ENCODE results near the gene NCK2. TPM values are rescaled to one million over a fixed set of nuclear protein-coding genes. Genes with fewer than 3 reads are reported as not detected.
A peak's percentile ranks its signal among the peaks of the same experiment; 100 is the strongest.

The NCK2 gene
- total and polyA plus RNA-seq, 10 of the 15 experiments (the other 5 are each of a cell fraction or from before 2014, with no cell fraction given): 1.2 to 30.9 (median 14.1) TPM

DNA sequence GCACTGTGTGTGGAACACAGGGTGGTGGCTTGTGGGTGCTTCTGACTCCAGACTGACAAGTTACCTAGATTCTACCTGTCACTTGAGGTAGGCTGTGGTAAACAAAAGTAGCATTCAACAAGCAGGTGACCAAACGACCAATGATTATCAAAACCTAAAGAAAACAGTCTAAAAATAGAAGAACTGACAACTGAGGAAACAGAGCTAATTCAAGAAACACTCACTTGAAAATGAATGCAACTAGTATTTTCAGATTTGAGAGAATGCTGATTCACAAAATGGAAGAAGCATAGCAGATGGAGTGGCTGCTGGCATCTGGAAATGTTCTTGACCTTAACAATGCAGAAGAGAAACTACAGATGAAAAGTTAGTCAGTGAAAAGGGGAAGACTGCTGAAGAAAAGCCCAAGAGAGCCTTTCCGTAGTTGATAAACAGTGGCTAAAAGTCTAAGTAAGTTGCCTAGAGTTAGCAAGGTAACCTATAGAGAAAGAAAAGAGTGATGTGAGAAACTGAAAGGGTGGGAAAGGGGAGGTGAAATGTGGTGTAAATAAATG lies 170.4 kb downstream of the NCK2 start:
- CTCF ChIA-PET: interaction anchor here (1.1 to 1.7 kb wide), 2 partner anchors 165 to 170 kb away, joined by 3 to 4 read pairs; no protein-coding TSS in a partner anchor
- FAIRE-seq (peak; percentile 61), DNase-seq (ENCODE audit: low read depth, low spot score) (peak; percentile 41), ATAC-seq (peak; percentile 61)
- SMC1A ChIA-PET (ENCODE audit: uncharacterized antibody, unreplicated experiment): interaction anchor here (1.7 kb wide), 1 partner anchor 8 kb away, joined by 3 read pairs; no protein-coding TSS in a partner anchor
- H3K79me2 ChIP-seq (ENCODE audit: control insufficient read depth, insufficient read depth, low read length): no peaks in the 10 kb centered on the region
- POLR2A ChIA-PET: no interaction called here
- H3K4me3 ChIP-seq: no peak overlapping the region
- TF ChIP-seq EZH2 (IDR thresholded peaks at IDR 0.05; ENCODE audit: borderline replicate concordance, control insufficient read depth, low read depth, low read length): no peak
- TF ChIP-seq NFIC (IDR thresholded peaks at IDR 0.05; ENCODE audit: low read depth, low read length): peak; percentile 27; the same call in 1 of the 2 replicates
- peak; percentile 7; the same call in 1 of the 2 replicates for TF ChIP-seq RUNX3 (IDR thresholded peaks at IDR 0.05; ENCODE audit: low read length)
- peak; percentile 68 for TF ChIP-seq SPI1 (IDR thresholded peaks at IDR 0.05; ENCODE audit: borderline replicate concordance, insufficient read depth, low read depth, low read length)
- TF ChIP-seq YY1 (IDR thresholded peaks at IDR 0.05; ENCODE audit: low read depth, low read length): peak; percentile 53; the same call in 1 of the 2 replicates
- no TSS peak for BruUV-seq (replicated peaks)
- H3K9me3 ChIP-seq (replicated peaks; ENCODE audit: control insufficient read depth, insufficient read depth, low read length): no peaks in the 10 kb centered on the region; the same call in 2 of the 3 replicates
- intact Hi-C loops (cut with micrococcal nuclease; ENCODE audit: unreplicated experiment) (no loop called here), in situ Hi-C loops (cut with MboI) (no loop called here)
- H3K27ac ChIP-seq (ENCODE audit: control insufficient read depth, insufficient read depth): peak overlapping the region; percentile 33
- RAD21 ChIA-PET (ENCODE audit: unreplicated experiment): no interaction called here
- no peak overlapping the region; the same call in 1 of the 2 replicates for H3K9ac ChIP-seq (ENCODE audit: control insufficient read depth, insufficient read depth, low read length)
- peak overlapping the region; percentile 41; the same call in 1 of the 2 replicates for H3K4me2 ChIP-seq (ENCODE audit: control insufficient read depth, insufficient read depth)
- H4K20me1 ChIP-seq (ENCODE audit: control insufficient read depth, insufficient read depth): no peaks in the 10 kb centered on the region
- H3K36me3 ChIP-seq (ENCODE audit: control insufficient read depth in 2 of 2, insufficient read depth in 2 of 2, low read length in 1 of 2): no peaks in the 10 kb centered on the region
- no peaks in the 10 kb centered on the region for H3K27me3 ChIP-seq (replicated peaks in 1 of 2; ENCODE audit: control insufficient read depth in 2 of 2, insufficient read depth in 2 of 2, low read length in 1 of 2)
- peak overlapping the region; percentile 46 for H2AFZ ChIP-seq (ENCODE audit: control insufficient read depth, low read depth, low read length)
- WGBS (ENCODE audit: insufficient coverage, insufficient replicate concordance, low lambda C conversion rate, missing lambda C conversion rate): 3% methylated on average over 2 of the region's 2 CpGs
- peaks cover 15% of the 10 kb centered on the region for H3K4me1 ChIP-seq (ENCODE audit: control insufficient read depth, insufficient read depth, low read length)

DNA sequence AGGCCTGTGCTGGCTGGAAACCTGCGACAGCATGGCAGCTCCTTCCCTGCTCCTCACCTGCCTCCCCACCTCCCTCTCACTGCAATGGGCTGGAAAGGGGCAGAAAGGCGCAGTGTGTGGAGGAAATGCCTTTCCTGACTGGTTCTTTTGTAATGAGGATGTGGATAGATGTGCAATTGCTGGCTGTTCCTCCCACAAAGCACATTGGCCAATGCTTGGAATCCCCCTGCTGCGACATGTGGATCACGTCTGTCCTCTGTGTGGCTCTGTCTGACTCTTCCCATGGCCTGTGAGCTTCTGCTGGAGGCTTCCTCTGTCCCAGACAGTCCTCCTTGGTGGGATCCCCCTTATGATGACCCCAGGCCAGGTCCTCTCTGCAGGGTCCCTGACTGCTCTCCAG lies 172.5 kb downstream of the NCK2 start:
- peaks cover 15% of the 10 kb centered on the region for H3K4me1 ChIP-seq (ENCODE audit: control insufficient read depth, insufficient read depth, low read length)
- H3K9me3 ChIP-seq (replicated peaks; ENCODE audit: control insufficient read depth, insufficient read depth, low read length): peaks cover 3% of the 10 kb centered on the region; the same call in 2 of the 3 replicates
- no peak for DNase-seq (ENCODE audit: low read depth, low spot score)
- WGBS (ENCODE audit: insufficient coverage, insufficient replicate concordance, low lambda C conversion rate, missing lambda C conversion rate): 54% methylated on average over 4 of the region's 4 CpGs
- SMC1A ChIA-PET (ENCODE audit: uncharacterized antibody, unreplicated experiment): interaction anchor here (1.0 to 2.8 kb wide), 2 partner anchors 17 to 168 kb away, joined by 3 to 6 read pairs; no protein-coding TSS in a partner anchor
- in situ Hi-C loops (cut with MboI): no loop called here
- no TSS peak for BruUV-seq (replicated peaks)
- POLR2A ChIA-PET: no interaction called here
- no peak for ATAC-seq
- H3K4me3 ChIP-seq: no peak overlapping the region
- no peak overlapping the region for H3K4me2 ChIP-seq (ENCODE audit: control insufficient read depth, insufficient read depth)
- RAD21 ChIA-PET (ENCODE audit: unreplicated experiment): no interaction called here
- no peaks in the 10 kb centered on the region for H3K27me3 ChIP-seq (replicated peaks in 1 of 2; ENCODE audit: control insufficient read depth in 2 of 2, insufficient read depth in 2 of 2, low read length in 1 of 2)
- no peaks in the 10 kb centered on the region for H3K36me3 ChIP-seq (ENCODE audit: control insufficient read depth in 2 of 2, insufficient read depth in 2 of 2, low read length in 1 of 2)
- TF ChIP-seq, protein P1, sequence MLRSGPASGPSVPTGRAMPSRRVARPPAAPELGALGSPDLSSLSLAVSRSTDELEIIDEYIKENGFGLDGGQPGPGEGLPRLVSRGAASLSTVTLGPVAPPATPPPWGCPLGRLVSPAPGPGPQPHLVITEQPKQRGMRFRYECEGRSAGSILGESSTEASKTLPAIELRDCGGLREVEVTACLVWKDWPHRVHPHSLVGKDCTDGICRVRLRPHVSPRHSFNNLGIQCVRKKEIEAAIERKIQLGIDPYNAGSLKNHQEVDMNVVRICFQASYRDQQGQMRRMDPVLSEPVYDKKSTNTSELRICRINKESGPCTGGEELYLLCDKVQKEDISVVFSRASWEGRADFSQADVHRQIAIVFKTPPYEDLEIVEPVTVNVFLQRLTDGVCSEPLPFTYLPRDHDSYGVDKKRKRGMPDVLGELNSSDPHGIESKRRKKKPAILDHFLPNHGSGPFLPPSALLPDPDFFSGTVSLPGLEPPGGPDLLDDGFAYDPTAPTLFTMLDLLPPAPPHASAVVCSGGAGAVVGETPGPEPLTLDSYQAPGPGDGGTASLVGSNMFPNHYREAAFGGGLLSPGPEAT (IDR thresholded peaks at IDR 0.05; ENCODE audit: low read depth): no peak
- TF ChIP-seq JUND (IDR thresholded peaks at IDR 0.05; ENCODE audit: low read depth, low read length) (no peak), CREM (IDR thresholded peaks at IDR 0.05; ENCODE audit: low read depth) (no peak), NBN (IDR thresholded peaks at IDR 0.05) (no peak)
- CTCF ChIA-PET: no interaction called here
- intact Hi-C loops (cut with micrococcal nuclease; ENCODE audit: unreplicated experiment): no loop called here
- no peak overlapping the region for H3K9ac ChIP-seq (ENCODE audit: control insufficient read depth, insufficient read depth, low read length)
- FAIRE-seq: no peak
- H2AFZ ChIP-seq (ENCODE audit: control insufficient read depth, low read depth, low read length): no peak overlapping the region
- H3K27ac ChIP-seq (ENCODE audit: control insufficient read depth, insufficient read depth): no peak overlapping the region
- no peaks in the 10 kb centered on the region for H3K79me2 ChIP-seq (ENCODE audit: control insufficient read depth, insufficient read depth, low read length)
- H4K20me1 ChIP-seq (ENCODE audit: control insufficient read depth, insufficient read depth): no peaks in the 10 kb centered on the region

All from GM12878 (cell line).